ENCODE data around the gene SCAF4. TPM values are rescaled to one million over a fixed set of nuclear protein-coding genes. Genes with fewer than 3 reads are reported as not detected.
"Not testable (repeated sequence)": the region's sequence is repeated elsewhere in the genome, so short reads cannot be mapped to it uniquely, and the experiment has no call there.

SCAF4 gene
- total RNA-seq, 1 donor from 2014 or later = 33.4 TPM

DNA sequence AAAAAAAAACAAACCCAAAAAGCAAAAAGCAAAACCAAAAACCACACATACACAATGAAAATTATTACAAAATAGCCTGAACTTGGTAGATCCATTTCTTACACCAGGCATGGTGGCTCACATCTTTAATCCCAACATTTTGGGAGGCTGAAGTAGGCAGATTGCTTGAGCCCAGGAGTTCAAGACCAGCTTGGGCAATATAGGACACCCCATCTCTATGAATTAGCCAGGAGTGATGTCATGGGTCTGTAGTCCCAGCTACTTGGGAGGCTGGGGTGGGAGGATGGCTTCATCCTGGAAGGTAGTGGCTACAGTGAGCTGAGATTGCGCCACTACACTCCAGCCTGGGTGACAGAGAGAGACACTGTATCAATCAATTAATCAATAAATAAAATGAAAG is 42.1 kb upstream of the SCAF4 start:
- DNase-seq (no peak), ATAC-seq (no peak)
- Histone ChIP-seq H3K27me3 (ENCODE audit: low read depth) (no peaks in the 10 kb centered on the region), H3K27ac (no peak overlapping the region), H3K36me3 (no peaks in the 10 kb centered on the region), H3K9me3 (no peaks in the 10 kb centered on the region), H3K4me3 (no peak overlapping the region), H3K4me1 (no peaks in the 10 kb centered on the region)
- no peak for TF ChIP-seq CTCF (IDR thresholded peaks at IDR 0.05)
- intact Hi-C loops (cut with DNase I) = no loop called here

GRCh38 chr21:31772674-31773555 is 41.0 kb upstream of the SCAF4 start:
- intact Hi-C loops (cut with DNase I) = no loop called here
- no peak for TF ChIP-seq CTCF (IDR thresholded peaks at IDR 0.05)
- no peaks in the 10 kb centered on the region for H3K27me3 ChIP-seq (ENCODE audit: low read depth)
- peak; percentile 26 to 38 for ATAC-seq
- H3K4me1 ChIP-seq = no peaks in the 10 kb centered on the region
- DNase-seq = no peak
- H3K36me3 ChIP-seq = no peaks in the 10 kb centered on the region
- H3K9me3 ChIP-seq = no peaks in the 10 kb centered on the region
- H3K27ac ChIP-seq = no peak overlapping the region
- H3K4me3 ChIP-seq = no peak overlapping the region

DNA sequence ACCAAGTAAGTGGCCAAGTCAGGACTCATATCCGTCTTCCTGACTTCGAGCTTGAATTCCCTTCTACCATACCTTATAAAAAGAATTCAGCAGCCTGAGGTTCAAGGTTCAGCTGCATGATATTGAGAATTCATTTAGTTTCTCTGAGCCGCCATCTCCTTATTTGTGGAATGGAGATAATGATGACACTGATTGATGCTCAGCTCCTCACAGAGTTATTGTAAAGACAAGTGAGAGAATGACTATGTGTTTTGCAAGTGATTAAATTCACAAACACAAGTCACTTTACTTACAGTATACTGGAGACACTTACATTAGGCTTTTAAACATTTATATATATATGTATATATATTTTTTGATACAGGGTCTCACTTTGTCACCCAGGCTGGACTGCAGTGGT is 39.8 kb upstream of the SCAF4 start:
- no peaks in the 10 kb centered on the region for H3K36me3 ChIP-seq
- TF ChIP-seq CTCF (IDR thresholded peaks at IDR 0.05) = no peak
- H3K27ac ChIP-seq = no peak overlapping the region
- DNase-seq = no peak
- H3K9me3 ChIP-seq = no peaks in the 10 kb centered on the region
- ATAC-seq = no peak
- H3K27me3 ChIP-seq (ENCODE audit: low read depth) = no peaks in the 10 kb centered on the region
- intact Hi-C loops (cut with DNase I) = no loop called here
- no peaks in the 10 kb centered on the region for H3K4me1 ChIP-seq
- no peak overlapping the region for H3K4me3 ChIP-seq

GRCh38 chr21:31768710-31769109 is 36.8 kb upstream of the SCAF4 start:
- DNase-seq = no peak
- no peaks in the 10 kb centered on the region for H3K27me3 ChIP-seq (ENCODE audit: low read depth)
- no peaks in the 10 kb centered on the region for H3K36me3 ChIP-seq
- no peak overlapping the region for H3K4me3 ChIP-seq
- H3K9me3 ChIP-seq = no peaks in the 10 kb centered on the region
- no peak for TF ChIP-seq CTCF (IDR thresholded peaks at IDR 0.05)
- intact Hi-C loops (cut with DNase I) = no loop called here
- no peaks in the 10 kb centered on the region for H3K4me1 ChIP-seq
- H3K27ac ChIP-seq = no peak overlapping the region
- no peak for ATAC-seq

GRCh38 chr21:31766899-31767298 is 35.0 kb upstream of the SCAF4 start:
- TF ChIP-seq CTCF (IDR thresholded peaks at IDR 0.05) = no peak
- no peak for DNase-seq
- no peak for ATAC-seq

GRCh38 chr21:31765850-31766249 is 33.9 kb upstream of the SCAF4 start:
- H3K4me1 ChIP-seq, ATAC-seq: not testable (repeated sequence)

More at GRCh38 chr21:31766899-31767298, 35.0 kb upstream of the SCAF4 start:
- Histone ChIP-seq H3K27me3 (ENCODE audit: low read depth) (no peaks in the 10 kb centered on the region), H3K27ac (no peak overlapping the region), H3K36me3 (no peaks in the 10 kb centered on the region), H3K4me1 (no peaks in the 10 kb centered on the region), H3K9me3 (no peaks in the 10 kb centered on the region), H3K4me3 (no peak overlapping the region)
- intact Hi-C loops (cut with DNase I) = no loop called here

More at GRCh38 chr21:31765850-31766249, 33.9 kb upstream of the SCAF4 start:
- H3K4me3 ChIP-seq; H3K9me3 ChIP-seq; H3K27me3 ChIP-seq (ENCODE audit: low read depth); DNase-seq; H3K36me3 ChIP-seq; intact Hi-C loops (cut with DNase I); H3K27ac ChIP-seq: not testable (repeated sequence)
